Endothelial cell of umbilical vein (primary cell): ENCODE results near the gene MAU2. TPM values are rescaled to one million over a fixed set of nuclear protein-coding genes. Genes with fewer than 3 reads are reported as not detected.
"Not testable (repeated sequence)": the region's sequence is repeated elsewhere in the genome, so short reads cannot be mapped to it uniquely, and the experiment has no call there.

ENCODE experiments used
- BruUV-seq: library from RNA; stranded (reverse); fragments of 400-500 nt; replicated peaks from 2 replicates; lab custom pipeline; 2021; lab: Mats Ljungman, UMichigan
- CTCF ChIA-PET: fragments of 300-600, 350-600 bp; sonication (Branson Sonifier 250); formaldehyde crosslinking; loops from one replicate; lab custom pipeline; 2021; ENCODE audit warnings: antibody characterized with exemption, inconsistent platforms; lab: Charles Lee
- POLR2A ChIA-PET: fragments of 300-600, 350-600 bp; sonication (Branson Sonifier 250); formaldehyde crosslinking; loops from one replicate; lab custom pipeline; 2021; ENCODE audit warnings: antibody characterized with exemption, inconsistent platforms; lab: Charles Lee
- DNase-seq: peaks from one replicate; pipeline ENCODE4 v3.0.0-alpha.2; 2011; ENCODE audit warnings: low read depth, low spot score
- FAIRE-seq: peaks from 2 replicates; lab custom pipeline; 2011; peaks lifted over from hg19 to GRCh38; lab: Jason Lieb, UNC
- H2AFZ ChIP-seq: 2 replicates; pipeline ENCODE4 v1.6.0; 2012; ENCODE audit warnings: low read depth, low read length, control low read depth, inconsistent platforms
- H3K27ac ChIP-seq: 2 replicates; pipeline ENCODE4 v1.5.1; 2011; ENCODE audit warnings: low read depth, mild to moderate bottlenecking, control low read depth, low read length, moderate library complexity; ENCODE audit not compliant: insufficient read depth
- H3K27me3 ChIP-seq, 2 experiments: 2 replicates each; pipeline versions ENCODE4 v1.6.0 to v1.6.1; 2011; ENCODE audit warnings: low read length in 2 of 2, mixed read lengths in 1 of 2; ENCODE audit not compliant: control insufficient read depth in 2 of 2, insufficient read depth in 2 of 2
- H3K36me3 ChIP-seq, 2 experiments: 2 replicates in 1 of 2; 3 replicates in 1 of 2; pipeline ENCODE4 v1.5.1; 2011; ENCODE audit warnings: low read length in 2 of 2, mild to moderate bottlenecking in 1 of 2, moderate library complexity in 1 of 2; ENCODE audit not compliant: control insufficient read depth in 2 of 2, insufficient read depth in 2 of 2; ENCODE audit errors: extremely low read depth in 1 of 2
- H3K4me1 ChIP-seq: 3 replicates; pipeline ENCODE4 v1.5.1; 2011; ENCODE audit warnings: mild to moderate bottlenecking, low read length; ENCODE audit not compliant: control insufficient read depth, insufficient read depth; ENCODE audit errors: extremely low read depth
- H3K4me2 ChIP-seq: 2 replicates; pipeline ENCODE4 v1.6.1; 2011; ENCODE audit warnings: low read length, control low read depth, mixed read lengths; ENCODE audit not compliant: insufficient read depth
- H3K4me3 ChIP-seq, 3 experiments: fragments of 200-600 bp in 1 of 3; sonication (generic), shearing (Covaris generic) in 1 of 3; replicated peaks in 1 of 3; 2 replicates each; pipeline ENCODE4 v1.5.1; 2011 to 2016; ENCODE audit warnings: control low read depth in 3 of 3, low read length in 3 of 3, mild to moderate bottlenecking in 2 of 3, inconsistent platforms in 1 of 3, low read depth in 1 of 3, moderate library complexity in 1 of 3; ENCODE audit not compliant: insufficient read depth in 1 of 3
- H3K79me2 ChIP-seq: 2 replicates; pipeline ENCODE4 v1.6.0; 2012; ENCODE audit warnings: low read length, inconsistent platforms; ENCODE audit not compliant: control insufficient read depth, insufficient read depth
- H3K9ac ChIP-seq: replicated peaks from 2 replicates; pipeline ENCODE3; 2011; ENCODE audit warnings: low read length, control low read depth; ENCODE audit not compliant: insufficient read depth; ENCODE audit errors: extremely low read depth
- H3K9me1 ChIP-seq: replicated peaks from 3 replicates; pipeline ENCODE4 v1.6.0; 2011; ENCODE audit warnings: mild to moderate bottlenecking, low read length; ENCODE audit not compliant: control insufficient read depth, insufficient read depth; ENCODE audit errors: extremely low read depth
- H3K9me3 ChIP-seq: replicated peaks from 2 replicates; pipeline ENCODE4 v1.5.1; 2012; ENCODE audit warnings: low read length, inconsistent platforms; ENCODE audit not compliant: control insufficient read depth, insufficient read depth
- H4K20me1 ChIP-seq: replicated peaks from 2 replicates; pipeline ENCODE3; 2011; ENCODE audit warnings: mild to moderate bottlenecking, low read length; ENCODE audit not compliant: control insufficient read depth, insufficient read depth; ENCODE audit errors: extremely low read depth
- CTCF ChIP-seq, 2 donors: IDR thresholded peaks; 1 replicate in 1 of 2; 2 replicates in 1 of 2; pipeline ENCODE4 v1.5.1; 2011; ENCODE audit warnings: low read length in 2 of 2, mild to moderate bottlenecking in 2 of 2, moderate library complexity in 2 of 2, control low read depth in 1 of 2, inconsistent platforms in 1 of 2, low read depth in 1 of 2; ENCODE audit not compliant: insufficient read depth in 1 of 2; ENCODE audit errors: extremely low read depth in 1 of 2
- EZH2 ChIP-seq: IDR thresholded peaks from 2 replicates; pipeline ENCODE4 v1.6.1; 2012; ENCODE audit warnings: borderline replicate concordance, low read depth, mild to moderate bottlenecking, moderate library complexity, low read length, inconsistent platforms; ENCODE audit not compliant: severe bottlenecking
- FOS ChIP-seq: IDR thresholded peaks from 2 replicates; pipeline ENCODE4 v1.6.1; 2011; ENCODE audit warnings: mild to moderate bottlenecking, low read length, moderate library complexity, borderline replicate concordance; ENCODE audit not compliant: insufficient read depth
- GATA2 ChIP-seq: IDR thresholded peaks from 2 replicates; pipeline ENCODE4 v1.7.0; 2011; ENCODE audit warnings: low read depth, mild to moderate bottlenecking, moderate library complexity, mixed read lengths, low read length; ENCODE audit not compliant: insufficient read length, insufficient read depth
- JUN ChIP-seq: IDR thresholded peaks from 2 replicates; pipeline ENCODE4 v1.6.1; 2011; ENCODE audit warnings: borderline replicate concordance, low read depth; ENCODE audit not compliant: insufficient read length, insufficient read depth
- MAX ChIP-seq: IDR thresholded peaks from 2 replicates; pipeline ENCODE4 v1.6.1; 2011; ENCODE audit not compliant: insufficient read depth, insufficient read length
- MYC ChIP-seq: IDR thresholded peaks from one replicate; pipeline ENCODE4 v1.6.1; 2011; ENCODE audit warnings: mild to moderate bottlenecking, low read depth, low read length
- POLR2A ChIP-seq: IDR thresholded peaks from 2 replicates; pipeline ENCODE4 v1.6.1; 2012; ENCODE audit warnings: low read depth, mild to moderate bottlenecking, control low read depth, low read length
- POLR2AphosphoS5 ChIP-seq: IDR thresholded peaks from 2 replicates; pipeline ENCODE4 v1.6.1; 2012; ENCODE audit warnings: low read depth, mild to moderate bottlenecking, control low read depth, low read length, moderate library complexity; ENCODE audit not compliant: insufficient read depth
- dilution Hi-C: fragments of 300-500 bp; cut with MboI; formaldehyde crosslinking; loops from one replicate; pipeline ENCODE4 v1.15.0; 2019; ENCODE audit warnings: low sequenced_read_pairs; ENCODE audit not compliant: extremely low pct_ligation_motif_present
- intact Hi-C: fragments of 100-400 bp; cut with micrococcal nuclease; formaldehyde crosslinking; loops from one replicate; pipeline ENCODE4 v1.10.0; 2022
- polyA plus RNA-seq, 4 experiments: library from polyadenylated mRNA; depleted of rRNA in 3 of 4; stranded (reverse) in 3 of 4; unstranded in 1 of 4; fragments of >200 nt; gene quantifications; 2 replicates each; pipeline versions ENCODE4 v1.2.1 to v1.2.3, GENCODE V29; 2011 to 2012; ENCODE audit warnings: missing spikeins in 1 of 4
- total RNA-seq: library from RNA; stranded (reverse); gene quantifications from 2 replicates; pipeline ENCODE4 v1.2.3, GENCODE V29; 2021

Gene MAU2
- total and polyA plus RNA-seq, 2 donors (not counting 3 experiments of a cell fraction or from before 2014, with no cell fraction given), result 36.9 to 70.0 TPM

GRCh38 chr19:19388568-19389555 is 68.2 kb downstream of the MAU2 start:
- Histone ChIP-seq H3K4me1 (peaks cover 39% of the 10 kb centered on the region), H3K9me1 (no peaks in the 10 kb centered on the region), H3K36me3 (no peaks in the 10 kb centered on the region), H3K79me2 (peaks cover 55% of the 10 kb centered on the region), H3K27me3 (no peaks in the 10 kb centered on the region), H4K20me1 (no peaks in the 10 kb centered on the region), H3K4me2 (no peak overlapping the region), H3K9ac (no peak overlapping the region), H3K27ac (no peak overlapping the region), H2AFZ (no peak overlapping the region), H3K9me3 (no peaks in the 10 kb centered on the region), H3K4me3 (no peak overlapping the region)
- no TSS peak for BruUV-seq
- TF ChIP-seq CTCF (IDR thresholded peaks at IDR 0.05; ENCODE audit: extremely low read depth in 1 of 2, insufficient read depth in 1 of 2, low read depth in 1 of 2, low read length in 2 of 2) (no peak), JUN (no peak), GATA2 (no peak), MAX (no peak), EZH2 (no peak), MYC (no peak), POLR2A (no peak), POLR2AphosphoS5 (no peak), FOS (no peak)
- intact Hi-C loops, result loop anchor here (5.0 kb wide), 1 partner anchor 73 kb away; no protein-coding TSS in a partner anchor
- ChIA-PET POLR2A (no interaction called here), CTCF (interaction anchor here (0.7 to 1.8 kb wide), 3 partner anchors 14 to 244 kb away, joined by 3 to 5 read pairs (median 4); no protein-coding TSS in a partner anchor)
- dilution Hi-C loops, result no loop called here
- FAIRE-seq (peak; percentile 62), DNase-seq (no peak)

- H3K4me1 ChIP-seq, result peaks cover 36% of the 10 kb centered on the region
- BruUV-seq, POLR2A ChIA-PET, H3K4me2 ChIP-seq, H2AFZ ChIP-seq, H3K27me3 ChIP-seq, H3K4me3 ChIP-seq, H4K20me1 ChIP-seq, dilution Hi-C loops, H3K36me3 ChIP-seq, H3K9me3 ChIP-seq, H3K27ac ChIP-seq, H3K9ac ChIP-seq, FAIRE-seq, H3K9me1 ChIP-seq, DNase-seq: not testable (repeated sequence)
- H3K79me2 ChIP-seq, result peaks cover 60% of the 10 kb centered on the region
- intact Hi-C loops, result loop anchor here (5.0 kb wide), 1 partner anchor 73 kb away; no protein-coding TSS in a partner anchor
- CTCF ChIA-PET, result interaction anchor here (1.4 kb wide), 1 partner anchor 25 kb away, joined by 4 read pairs; no protein-coding TSS in a partner anchor
Measured at GRCh38 chr19:19389683-19390082, 69.1 kb downstream of the MAU2 start.
